Nephron (organoid): ENCODE results near the gene POU2F3.

Source experiments
- H3K27ac Mint-ChIP-seq, 3 experiments: 2 replicates each; pipeline ENCODE4 v1.8.0; 2020; ENCODE audit warnings: mixed read lengths in 3 of 3, mild to moderate bottlenecking in 2 of 3, moderate library complexity in 1 of 3
- H3K27me3 Mint-ChIP-seq: 2 replicates; pipeline ENCODE4 v1.8.0; 2021; ENCODE audit warnings: low read depth, mild to moderate bottlenecking, moderate library complexity, mixed read lengths
- H3K36me3 Mint-ChIP-seq: 2 replicates; pipeline ENCODE4 v1.8.0; 2020; ENCODE audit warnings: low read depth, mixed read lengths
- H3K4me1 Mint-ChIP-seq: 2 replicates; pipeline ENCODE4 v1.8.0; 2020; ENCODE audit warnings: mixed read lengths
- H3K4me3 Mint-ChIP-seq, 3 experiments: 2 replicates each; pipeline ENCODE4 v1.8.0; 2020; ENCODE audit warnings: mild to moderate bottlenecking in 3 of 3, mixed read lengths in 3 of 3, moderate library complexity in 2 of 3
- H3K9me3 Mint-ChIP-seq: 2 replicates; pipeline ENCODE4 v1.8.0; 2020; ENCODE audit warnings: mixed read lengths
- CTCF ChIP-seq, 3 experiments: fragments of 200-600 bp; sonication (generic); IDR thresholded peaks; one replicate each; pipeline ENCODE4 v1.5.0; 2021; ENCODE audit warnings: antibody characterized with exemption in 3 of 3; ENCODE audit not compliant: unreplicated experiment in 3 of 3

Gene POU2F3

GRCh38 chr11:120346233-120346632 is 106.3 kb downstream of the POU2F3 start:
- no peaks in the 10 kb centered on the region for H3K9me3 Mint-ChIP-seq
- peak overlapping the region; percentile 4 to 71 (median 57) for H3K4me3 Mint-ChIP-seq
- H3K36me3 Mint-ChIP-seq = no peaks in the 10 kb centered on the region
- H3K27me3 Mint-ChIP-seq = no peaks in the 10 kb centered on the region
- H3K4me1 Mint-ChIP-seq = peaks cover 58% of the 10 kb centered on the region
- H3K27ac Mint-ChIP-seq = peak overlapping the region; percentile 89 to 99 (median 95)
- TF ChIP-seq CTCF (IDR thresholded peaks at IDR 0.05; ENCODE audit: unreplicated experiment in 3 of 3) = no peak

- H3K36me3 Mint-ChIP-seq = no peaks in the 10 kb centered on the region
- peaks cover 56% of the 10 kb centered on the region for H3K4me1 Mint-ChIP-seq
- no peaks in the 10 kb centered on the region for H3K27me3 Mint-ChIP-seq
- H3K9me3 Mint-ChIP-seq = no peaks in the 10 kb centered on the region
- no peak for TF ChIP-seq CTCF (IDR thresholded peaks at IDR 0.05; ENCODE audit: unreplicated experiment in 3 of 3)
- no peak overlapping the region for H3K4me3 Mint-ChIP-seq
- peak overlapping the region in 1 of 3 experiments; percentile 9 for H3K27ac Mint-ChIP-seq
These were observed 110.7 kb downstream of the POU2F3 start for GRCh38 chr11:120350637-120351036.

GRCh38 chr11:120352405-120352804 is 112.5 kb downstream of the POU2F3 start:
- H3K4me3 Mint-ChIP-seq = no peak overlapping the region
- no peaks in the 10 kb centered on the region for H3K27me3 Mint-ChIP-seq
- H3K9me3 Mint-ChIP-seq = no peaks in the 10 kb centered on the region
- TF ChIP-seq CTCF (IDR thresholded peaks at IDR 0.05; ENCODE audit: unreplicated experiment in 3 of 3) = no peak
- H3K36me3 Mint-ChIP-seq = peaks cover 4% of the 10 kb centered on the region
- peak overlapping the region in 1 of 3 experiments; percentile 65 for H3K27ac Mint-ChIP-seq
- peaks cover 40% of the 10 kb centered on the region for H3K4me1 Mint-ChIP-seq

- no peaks in the 10 kb centered on the region for H3K27me3 Mint-ChIP-seq
- H3K27ac Mint-ChIP-seq = peak overlapping the region in 2 of 3 experiments; percentile 35 to 72
- peaks cover 34% of the 10 kb centered on the region for H3K4me1 Mint-ChIP-seq
- H3K9me3 Mint-ChIP-seq = no peaks in the 10 kb centered on the region
- H3K4me3 Mint-ChIP-seq = no peak overlapping the region
- H3K36me3 Mint-ChIP-seq = peaks cover 10% of the 10 kb centered on the region
- no peak for TF ChIP-seq CTCF (IDR thresholded peaks at IDR 0.05; ENCODE audit: unreplicated experiment in 3 of 3)
These were observed 114.1 kb downstream of the POU2F3 start for GRCh38 chr11:120354068-120354467.

- no peak for TF ChIP-seq CTCF (IDR thresholded peaks at IDR 0.05; ENCODE audit: unreplicated experiment in 3 of 3)
- H3K9me3 Mint-ChIP-seq = peaks cover 3% of the 10 kb centered on the region
- H3K36me3 Mint-ChIP-seq = peaks cover 14% of the 10 kb centered on the region
- peak overlapping the region; percentile 1 to 72 (median 35) for H3K27ac Mint-ChIP-seq
- H3K4me1 Mint-ChIP-seq = peaks cover 27% of the 10 kb centered on the region
- no peak overlapping the region for H3K4me3 Mint-ChIP-seq
- no peaks in the 10 kb centered on the region for H3K27me3 Mint-ChIP-seq
These were observed 114.8 kb downstream of the POU2F3 start for GRCh38 chr11:120354779-120355178.

- Mint-ChIP-seq H3K27ac (no peak overlapping the region), H3K27me3 (no peaks in the 10 kb centered on the region), H3K4me1 (peaks cover 11% of the 10 kb centered on the region), H3K4me3 (no peak overlapping the region), H3K36me3 (peaks cover 17% of the 10 kb centered on the region), H3K9me3 (peaks cover 6% of the 10 kb centered on the region)
- TF ChIP-seq CTCF (IDR thresholded peaks at IDR 0.05; ENCODE audit: unreplicated experiment in 3 of 3) = no peak
These were observed 117.7 kb downstream of the POU2F3 start for GRCh38 chr11:120357620-120358019.
